SW 1271 (cell line): Measurements from ENCODE around the gene PCDHAC1.
"Not testable (repeated sequence)": the region's sequence is repeated elsewhere in the genome, so short reads cannot be mapped to it uniquely, and the experiment has no call there.

Source experiments
- DNase-seq, 2 experiments: peaks; one replicate each; lab custom pipeline; 2025; lab: John Stamatoyannopoulos, UW

PCDHAC1 gene

GRCh38 chr5:140925806-140926442, at the start of gene PCDHAC1:
Gene PCDHAC1 (plus strand): TSS chr5:140926299. CDS start chr5:140926893, 594 bp downstream.
- DNase-seq, result peak in 1 of 2 experiments; percentile 90

GRCh38 chr5:140876541-140877261, 49.4 kb upstream of the PCDHAC1 start:
- DNase-seq, result not testable (repeated sequence)

GRCh38 chr5:140877262-140877581, 48.9 kb upstream of the PCDHAC1 start:
- no peak for DNase-seq

- no peak for DNase-seq
Measured at GRCh38 chr5:140881889-140882590, 44.1 kb upstream of the PCDHAC1 start, which contains the start of gene PCDHA13. Gene PCDHA13 (plus strand): TSS chr5:140882124. CDS start chr5:140882269, 145 bp downstream.

- no peak for DNase-seq
Measured at GRCh38 chr5:140882591-140882899, 43.6 kb upstream of the PCDHAC1 start.

GRCh38 chr5:140883373-140883772, 42.7 kb upstream of the PCDHAC1 start:
- no peak for DNase-seq

- DNase-seq, result no peak
Measured at GRCh38 chr5:140883927-140884697, 42.0 kb upstream of the PCDHAC1 start.

- DNase-seq, result no peak
Measured at GRCh38 chr5:140916325-140916724, 9.8 kb upstream of the PCDHAC1 start.

GRCh38 chr5:140923601-140924000, 2.5 kb upstream of the PCDHAC1 start:
- no peak for DNase-seq

GRCh38 chr5:140926443-140927227, 536 bp downstream of the PCDHAC1 start:
- peak; percentile 71 to 90 for DNase-seq

GRCh38 chr5:140927228-140927573, 1.1 kb downstream of the PCDHAC1 start:
- no peak for DNase-seq

GRCh38 chr5:140934964-140935606, 9.0 kb downstream of the PCDHAC1 start:
- no peak for DNase-seq

- DNase-seq, result no peak
Measured at GRCh38 chr5:140946578-140946977, 20.5 kb downstream of the PCDHAC1 start.

GRCh38 chr5:140951636-140952035, 25.5 kb downstream of the PCDHAC1 start:
- no peak for DNase-seq

GRCh38 chr5:140953234-140953633, 27.1 kb downstream of the PCDHAC1 start:
- DNase-seq, result no peak

- DNase-seq, result no peak
Measured at GRCh38 chr5:140962190-140962589, 36.1 kb downstream of the PCDHAC1 start.

GRCh38 chr5:140964356-140964755, 38.3 kb downstream of the PCDHAC1 start:
- no peak for DNase-seq

GRCh38 chr5:140965905-140966292, 39.8 kb downstream of the PCDHAC1 start:
- DNase-seq, result peak; percentile 22 to 65

GRCh38 chr5:140966293-140967225, 40.5 kb downstream of the PCDHAC1 start, which contains the start of gene PCDHAC2:
Gene PCDHAC2 (plus strand): TSS chr5:140966476. CDS start chr5:140966767, 291 bp downstream.
- peak; percentile 60 to 75 for DNase-seq
